GM12873 (cell line): ENCODE data around the gene LCN10.

ENCODE experiments used
- TF ChIP-seq, protein P1 (sequence below): IDR thresholded peaks from 2 replicates; pipeline ENCODE4 v1.5.1; 2012; ENCODE audit warnings: low read depth, mild to moderate bottlenecking, moderate library complexity, low read length, control low read depth; ENCODE audit not compliant: insufficient read depth; ENCODE audit errors: missing control alignments

Gene LCN10

DNA sequence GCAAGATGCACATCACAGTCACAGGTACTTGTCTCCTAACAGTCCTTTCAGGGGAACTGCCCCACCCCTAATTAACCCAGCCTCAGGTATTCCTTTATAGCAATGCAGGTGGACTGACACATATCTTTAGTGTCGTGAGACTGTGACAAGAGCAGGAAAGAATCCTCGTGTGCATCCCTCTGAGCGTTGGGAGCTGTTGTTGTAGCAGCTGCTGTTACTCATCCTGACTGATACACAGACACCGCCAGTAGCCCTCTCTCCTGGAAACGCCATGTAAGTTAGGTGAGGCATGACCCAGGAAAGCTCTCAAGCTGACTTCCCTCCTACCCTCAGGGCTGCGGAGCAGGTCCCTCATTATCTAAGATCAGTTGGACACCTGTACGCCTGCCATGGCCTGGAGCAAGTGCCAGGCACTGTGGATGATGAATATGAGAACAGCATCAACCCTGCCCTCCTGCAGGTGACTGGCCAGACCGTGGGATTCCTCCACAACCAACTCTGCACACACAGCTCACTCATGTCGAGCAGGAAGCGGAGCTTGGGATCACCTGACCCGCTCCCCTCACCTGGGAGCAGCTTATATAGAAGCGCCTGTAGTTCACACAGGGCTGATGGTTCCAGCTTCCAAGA lies 31.8 kb upstream of the LCN10 start:
- TF ChIP-seq, protein P1, sequence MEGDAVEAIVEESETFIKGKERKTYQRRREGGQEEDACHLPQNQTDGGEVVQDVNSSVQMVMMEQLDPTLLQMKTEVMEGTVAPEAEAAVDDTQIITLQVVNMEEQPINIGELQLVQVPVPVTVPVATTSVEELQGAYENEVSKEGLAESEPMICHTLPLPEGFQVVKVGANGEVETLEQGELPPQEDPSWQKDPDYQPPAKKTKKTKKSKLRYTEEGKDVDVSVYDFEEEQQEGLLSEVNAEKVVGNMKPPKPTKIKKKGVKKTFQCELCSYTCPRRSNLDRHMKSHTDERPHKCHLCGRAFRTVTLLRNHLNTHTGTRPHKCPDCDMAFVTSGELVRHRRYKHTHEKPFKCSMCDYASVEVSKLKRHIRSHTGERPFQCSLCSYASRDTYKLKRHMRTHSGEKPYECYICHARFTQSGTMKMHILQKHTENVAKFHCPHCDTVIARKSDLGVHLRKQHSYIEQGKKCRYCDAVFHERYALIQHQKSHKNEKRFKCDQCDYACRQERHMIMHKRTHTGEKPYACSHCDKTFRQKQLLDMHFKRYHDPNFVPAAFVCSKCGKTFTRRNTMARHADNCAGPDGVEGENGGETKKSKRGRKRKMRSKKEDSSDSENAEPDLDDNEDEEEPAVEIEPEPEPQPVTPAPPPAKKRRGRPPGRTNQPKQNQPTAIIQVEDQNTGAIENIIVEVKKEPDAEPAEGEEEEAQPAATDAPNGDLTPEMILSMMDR = no peak

DNA sequence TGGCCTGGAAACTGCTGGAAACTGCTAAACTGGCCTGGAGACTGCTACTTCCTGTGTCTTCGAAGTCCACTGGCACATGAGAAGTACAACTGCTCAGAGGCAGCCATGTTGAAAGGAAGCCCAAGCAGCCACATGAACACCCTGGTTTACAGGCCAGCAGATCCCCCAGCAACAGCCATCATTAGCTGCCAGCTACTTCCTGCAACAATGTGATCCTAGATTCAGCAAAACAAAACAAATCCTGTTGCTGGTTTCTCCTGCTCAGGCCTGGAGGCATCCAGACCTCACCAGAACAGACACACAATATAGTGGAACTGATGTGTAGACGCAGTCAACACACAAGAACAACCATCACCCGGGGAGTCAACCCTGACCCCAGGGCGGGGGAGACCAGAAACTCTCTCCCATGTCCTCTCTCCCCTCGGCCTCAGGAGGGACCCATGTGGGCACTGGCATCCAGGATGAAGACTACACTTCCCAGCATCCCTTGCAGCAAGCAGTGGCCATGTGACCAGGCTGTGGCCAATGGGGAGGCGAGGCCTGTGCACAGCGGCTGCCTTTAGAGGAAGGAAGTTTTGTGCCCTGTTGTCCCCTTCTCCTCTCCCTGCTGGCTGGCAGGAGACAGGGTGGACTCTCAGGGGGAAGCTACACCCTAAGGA lies 30.8 kb upstream of the LCN10 start:
- TF ChIP-seq, protein P1 = no peak

DNA sequence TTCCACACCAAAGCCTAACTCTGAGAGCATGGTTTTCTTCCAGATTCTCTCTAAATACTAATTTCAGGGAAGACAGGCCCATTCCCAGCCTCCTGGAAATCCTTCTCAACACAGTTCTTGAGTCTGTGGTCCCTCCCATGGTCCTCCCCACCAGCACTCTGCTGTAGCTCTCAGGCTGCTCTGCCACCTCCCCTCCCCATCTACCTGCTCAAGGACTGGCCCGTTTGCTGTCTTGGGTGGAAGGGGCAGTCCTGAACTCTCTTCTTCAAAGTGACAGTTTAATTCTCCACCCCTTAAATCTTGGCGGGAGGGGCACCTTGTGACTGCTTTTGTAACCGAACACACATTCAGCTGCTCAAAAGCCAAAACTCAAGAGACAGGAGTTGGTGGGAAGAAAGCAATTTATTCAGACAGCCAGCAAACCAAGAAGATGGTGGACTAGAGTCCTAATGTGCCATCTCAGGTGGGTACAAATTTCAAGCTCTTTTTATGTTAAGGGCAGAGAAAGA lies 29.2 kb upstream of the LCN10 start:
- TF ChIP-seq, protein P1 = no peak

DNA sequence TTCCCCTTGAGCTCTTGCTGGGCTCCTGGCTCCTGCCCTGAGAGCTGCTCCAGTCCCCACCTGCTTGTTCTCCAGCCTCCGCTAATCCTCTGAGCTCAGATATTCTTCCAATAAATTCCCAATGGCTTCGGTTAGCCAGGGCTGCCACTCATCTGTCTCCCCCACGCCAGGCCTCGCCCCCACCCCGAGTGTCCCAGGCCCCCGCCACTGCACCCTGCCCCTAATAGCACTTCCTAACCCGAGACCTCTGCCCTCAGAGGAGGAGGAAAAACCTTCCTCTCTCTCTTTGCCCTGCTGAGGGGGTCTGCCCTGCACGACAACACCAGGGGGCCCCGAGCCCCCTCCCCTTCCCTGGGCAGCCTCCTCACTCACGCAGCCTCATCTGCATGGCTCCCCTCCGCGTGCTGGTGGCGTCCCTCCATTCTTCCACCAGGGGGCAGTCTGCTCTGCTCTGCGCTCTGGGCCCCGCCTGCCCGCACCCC lies 27.0 kb upstream of the LCN10 start:
- TF ChIP-seq, protein P1 = peak; percentile 68

DNA sequence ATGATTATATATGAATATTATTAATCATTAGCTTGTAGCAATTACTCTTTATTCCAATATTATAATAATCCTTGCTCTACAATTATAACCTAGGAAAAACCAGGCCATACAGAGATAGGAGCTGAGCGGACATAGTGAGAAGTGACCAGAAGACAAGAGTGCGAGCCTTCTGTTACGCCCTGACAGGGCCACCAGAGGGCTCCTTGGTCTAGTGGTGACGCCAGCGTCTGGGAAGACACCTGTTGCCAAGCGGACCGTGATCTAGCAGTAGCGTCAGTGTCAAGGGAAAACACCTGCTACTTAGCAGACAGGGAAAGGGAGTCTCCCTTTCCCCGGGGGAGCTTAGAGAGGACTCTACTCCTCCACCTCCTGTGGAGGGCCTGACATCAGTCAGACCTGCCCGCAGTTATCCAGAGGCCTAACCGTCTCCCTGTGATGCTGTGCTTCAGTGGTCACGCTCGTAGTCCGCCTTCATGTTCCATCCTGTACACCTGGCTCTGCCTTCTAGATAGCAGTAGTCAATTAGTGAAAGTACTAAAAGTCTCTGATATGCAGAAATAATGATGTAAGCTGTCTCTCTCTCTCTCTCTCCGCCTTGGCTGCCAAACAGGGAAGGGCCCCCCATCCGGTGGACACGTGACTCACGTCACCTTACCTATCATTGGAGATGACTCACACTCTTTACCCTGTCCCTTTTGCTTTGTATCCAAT lies 23.8 kb upstream of the LCN10 start:
- TF ChIP-seq, protein P1 = peak; percentile 33

DNA sequence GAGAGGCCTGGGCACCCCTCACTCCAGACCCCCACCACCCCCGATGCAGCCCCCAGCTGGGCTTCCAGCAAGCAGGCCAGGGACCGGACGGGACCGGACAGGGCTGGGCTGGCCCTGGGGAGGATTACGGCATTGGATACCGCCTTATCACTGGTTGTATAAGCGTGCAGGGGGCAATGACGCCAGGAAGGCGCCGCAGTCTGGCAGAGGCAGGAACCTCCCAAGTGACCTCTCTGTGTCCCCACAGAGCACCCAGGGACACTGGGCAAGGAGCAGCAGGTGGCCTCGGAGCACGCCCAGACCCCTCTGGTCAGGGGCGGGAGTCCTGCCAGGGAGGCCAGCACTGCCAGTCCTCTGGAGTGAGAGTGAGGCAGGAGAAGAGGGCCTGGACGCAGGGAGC lies 22.3 kb upstream of the LCN10 start:
- TF ChIP-seq, protein P1 = no peak

DNA sequence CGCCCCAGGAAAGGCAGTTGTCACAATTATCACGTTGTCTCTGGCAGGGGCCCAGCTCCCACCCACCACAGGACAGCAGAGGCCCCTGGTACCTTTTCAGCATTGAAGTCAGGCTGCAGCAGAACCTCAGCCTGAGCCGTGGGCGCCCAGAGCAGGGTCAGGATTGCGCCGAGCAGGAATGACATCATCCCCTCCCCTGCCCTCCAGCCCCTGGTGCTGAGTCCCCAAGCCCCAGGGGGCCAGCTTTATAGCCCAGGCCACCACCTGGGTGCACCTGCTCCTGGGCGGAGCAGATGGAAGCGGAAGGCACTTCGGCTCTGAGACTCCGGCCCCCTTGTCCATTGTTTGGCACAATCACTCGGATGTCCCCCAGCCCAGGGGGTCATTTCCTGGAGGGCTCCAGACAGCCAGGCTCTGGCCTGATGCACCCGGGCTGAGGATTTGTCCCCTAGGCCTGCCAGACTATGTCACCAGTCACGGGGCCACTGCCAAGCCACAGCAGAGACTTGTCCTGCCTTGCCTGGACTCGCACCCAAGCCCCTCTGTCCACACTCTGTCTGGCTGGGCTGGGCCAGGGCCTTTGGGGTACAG lies 21.7 kb upstream of the LCN10 start, which contains the start of gene LCN15:
Gene LCN15, minus strand, starts transcription at position 218 of the 591 bp plus-strand sequence. Its CDS starts 30 bp downstream, at position 188.
- TF ChIP-seq, protein P1 = no peak
